Measurements from ENCODE around the gene STING1. TPM values are rescaled to one million over a fixed set of nuclear protein-coding genes. Genes with fewer than 3 reads are reported as not detected.

The STING1 gene
- polyA plus RNA-seq, 1 experiment: 50.6 TPM

DNA sequence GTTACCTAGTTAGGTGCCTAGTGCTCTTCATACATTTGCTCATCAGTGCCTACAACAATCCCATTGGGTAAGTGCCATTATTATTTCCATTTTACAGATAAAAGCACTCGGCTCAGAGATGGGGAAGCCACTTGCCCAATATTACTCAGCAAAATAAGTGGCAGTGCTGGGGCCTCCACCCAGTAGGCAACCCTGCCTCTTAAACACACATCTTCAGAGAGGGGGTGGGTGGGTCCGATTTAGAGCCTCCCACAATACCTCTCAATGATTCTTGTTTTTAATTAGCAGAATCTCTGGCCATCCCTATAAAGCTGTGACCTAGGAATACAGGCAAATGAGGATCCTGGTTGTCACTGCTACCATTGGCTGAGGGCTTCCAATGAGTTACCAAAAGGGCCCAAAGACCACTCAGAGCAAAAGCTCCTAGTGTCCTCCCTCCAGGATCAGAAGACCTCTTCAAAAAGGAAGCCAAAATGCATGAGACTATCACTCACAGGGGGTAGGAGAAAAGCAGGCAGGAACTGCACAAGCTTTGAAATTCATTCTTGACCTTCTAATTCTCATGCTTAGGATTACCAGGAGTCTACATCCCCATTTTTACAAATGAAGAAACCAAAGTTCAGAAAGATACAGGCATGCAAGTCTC lies 42.5 kb upstream of the STING1 start:
- no peak overlapping the region for H3K4me3 ChIP-seq (ENCODE audit: low read depth, low read length)
- H3K9me3 ChIP-seq (ENCODE audit: control insufficient read depth, insufficient read depth, low read length): no peaks in the 10 kb centered on the region
- no peak for DNase-seq (ENCODE audit: low read depth, low spot score)
- peaks cover 2% of the 10 kb centered on the region for H3K27me3 ChIP-seq (ENCODE audit: control insufficient read depth, insufficient read depth, low read length)
- CTCF ChIA-PET: no interaction called here
- POLR2A ChIA-PET: interaction anchor here (0.6 kb wide), 1 partner anchor 45 kb away, joined by 8 read pairs; no protein-coding TSS in a partner anchor
- TF ChIP-seq, protein P1, sequence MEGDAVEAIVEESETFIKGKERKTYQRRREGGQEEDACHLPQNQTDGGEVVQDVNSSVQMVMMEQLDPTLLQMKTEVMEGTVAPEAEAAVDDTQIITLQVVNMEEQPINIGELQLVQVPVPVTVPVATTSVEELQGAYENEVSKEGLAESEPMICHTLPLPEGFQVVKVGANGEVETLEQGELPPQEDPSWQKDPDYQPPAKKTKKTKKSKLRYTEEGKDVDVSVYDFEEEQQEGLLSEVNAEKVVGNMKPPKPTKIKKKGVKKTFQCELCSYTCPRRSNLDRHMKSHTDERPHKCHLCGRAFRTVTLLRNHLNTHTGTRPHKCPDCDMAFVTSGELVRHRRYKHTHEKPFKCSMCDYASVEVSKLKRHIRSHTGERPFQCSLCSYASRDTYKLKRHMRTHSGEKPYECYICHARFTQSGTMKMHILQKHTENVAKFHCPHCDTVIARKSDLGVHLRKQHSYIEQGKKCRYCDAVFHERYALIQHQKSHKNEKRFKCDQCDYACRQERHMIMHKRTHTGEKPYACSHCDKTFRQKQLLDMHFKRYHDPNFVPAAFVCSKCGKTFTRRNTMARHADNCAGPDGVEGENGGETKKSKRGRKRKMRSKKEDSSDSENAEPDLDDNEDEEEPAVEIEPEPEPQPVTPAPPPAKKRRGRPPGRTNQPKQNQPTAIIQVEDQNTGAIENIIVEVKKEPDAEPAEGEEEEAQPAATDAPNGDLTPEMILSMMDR (IDR thresholded peaks at IDR 0.05; ENCODE audit: low read depth, low read length): no peak
- H3K27ac ChIP-seq (ENCODE audit: low read depth, low read length): no peak overlapping the region

DNA sequence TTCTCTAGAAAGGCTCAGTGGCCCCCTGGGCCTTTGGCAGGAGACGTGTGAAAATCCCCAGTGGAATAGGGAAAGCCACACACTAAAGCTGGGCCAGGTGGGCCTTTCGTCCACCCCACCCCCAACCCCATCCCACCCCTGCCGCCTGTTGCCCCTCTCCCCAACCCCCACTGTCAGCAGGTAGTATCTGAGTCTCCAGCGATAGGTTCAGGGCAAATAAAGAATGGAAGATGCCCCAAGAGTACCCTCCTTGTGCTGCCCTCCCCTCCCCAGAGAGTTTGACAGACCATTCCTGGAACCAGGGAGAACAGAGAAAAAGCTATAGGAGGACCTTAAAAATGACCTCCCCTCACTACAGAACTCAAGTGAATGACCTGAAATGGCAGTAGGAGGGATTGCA lies 41.9 kb upstream of the STING1 start:
- peaks cover 2% of the 10 kb centered on the region for H3K27me3 ChIP-seq (ENCODE audit: control insufficient read depth, insufficient read depth, low read length)
- TF ChIP-seq, protein P1 (IDR thresholded peaks at IDR 0.05; ENCODE audit: low read depth, low read length): no peak
- CTCF ChIA-PET: no interaction called here
- H3K27ac ChIP-seq (ENCODE audit: low read depth, low read length): no peak overlapping the region
- no peaks in the 10 kb centered on the region for H3K9me3 ChIP-seq (ENCODE audit: control insufficient read depth, insufficient read depth, low read length)
- POLR2A ChIA-PET: no interaction called here
- H3K4me3 ChIP-seq (ENCODE audit: low read depth, low read length): no peak overlapping the region
- DNase-seq (ENCODE audit: low read depth, low spot score): no peak

- TF ChIP-seq, protein P1 (IDR thresholded peaks at IDR 0.05; ENCODE audit: low read depth, low read length): no peak
- no peak overlapping the region for H3K27ac ChIP-seq (ENCODE audit: low read depth, low read length)
- no peaks in the 10 kb centered on the region for H3K9me3 ChIP-seq (ENCODE audit: control insufficient read depth, insufficient read depth, low read length)
- no peak overlapping the region for H3K4me3 ChIP-seq (ENCODE audit: low read depth, low read length)
- CTCF ChIA-PET: no interaction called here
- no peaks in the 10 kb centered on the region for H3K27me3 ChIP-seq (ENCODE audit: control insufficient read depth, insufficient read depth, low read length)
- POLR2A ChIA-PET: no interaction called here
- DNase-seq (ENCODE audit: low read depth, low spot score): no peak
Measured at GRCh38 chr5:139523635-139524445, 41.3 kb upstream of the STING1 start.

GRCh38 chr5:139517683-139518564 lies 35.4 kb upstream of the STING1 start:
- ChIA-PET CTCF (interaction anchor here (0.6 to 7.8 kb wide), 18 partner anchors 11 to 175 kb away, joined by 3 to 231 read pairs (median 3); partner anchors contain the start of gene STING1), POLR2A (interaction anchor here (1.0 to 1.6 kb wide), 4 partner anchors 43 to 247 kb away, joined by 3 to 4 read pairs (median 4); partner anchors contain the start of genes DNAJC18 and UBE2D2)

More at GRCh38 chr5:139517683-139518564, 35.4 kb upstream of the STING1 start:
- DNase-seq (ENCODE audit: low read depth, low spot score): peak; percentile 47
- Histone ChIP-seq H3K27ac (ENCODE audit: low read depth, low read length) (peak overlapping the region; percentile 52), H3K9me3 (ENCODE audit: control insufficient read depth, insufficient read depth, low read length) (no peaks in the 10 kb centered on the region), H3K4me3 (ENCODE audit: low read depth, low read length) (peak overlapping the region; percentile 64), H3K27me3 (ENCODE audit: control insufficient read depth, insufficient read depth, low read length) (no peaks in the 10 kb centered on the region)
- TF ChIP-seq, protein P1 (IDR thresholded peaks at IDR 0.05; ENCODE audit: low read depth, low read length): peak; percentile 89

Data from AG04450 (cell line).